Lower leg skin (tissue), 4 donors: ENCODE measurements around the gene PRR29. TPM values are rescaled to one million over a fixed set of nuclear protein-coding genes. Genes with fewer than 3 reads are reported as not detected.

Experiments used
- DNase-seq, 2 donors: peaks; one replicate each; pipeline ENCODE4 v3.0.0-alpha.2; 2019; ENCODE audit warnings: low spot score in 2 of 2
- H3K4me3 ChIP-seq: fragments of 200-600 bp; sonication (generic); 2 replicates; pipeline ENCODE4 v1.5.1; 2017; ENCODE audit warnings: mild to moderate bottlenecking, low read depth; ENCODE audit not compliant: poor library complexity, severe bottlenecking
- CTCF ChIP-seq, 3 donors: fragments of 450-650 bp; IDR thresholded peaks; one replicate each; pipeline ENCODE4 v1.5.1; 2016; ENCODE audit warnings: antibody characterized with exemption in 3 of 3, mild to moderate bottlenecking in 3 of 3, moderate library complexity in 2 of 3
- POLR2A ChIP-seq, 2 donors: fragments of 450-650 bp; IDR thresholded peaks; one replicate each; pipeline ENCODE4 v1.6.1; 2016 to 2017; ENCODE audit warnings: antibody characterized with exemption in 2 of 2, mild to moderate bottlenecking in 1 of 2, moderate library complexity in 1 of 2
- WGBS, 2 donors: methylation state at CpG; one replicate each; pipeline ENCODE4 v1.1.5; 2018; 5-methylcytosine and 5-hydroxymethylcytosine counted together
- intact Hi-C: fragments of 100-400 bp; cut with DNase I; formaldehyde crosslinking; loops from one replicate; pipeline ENCODE4 v1.15.0; 2023; ENCODE audit warnings: low total_unique reads
- total RNA-seq, 4 donors: library from RNA; depleted of rRNA; stranded (reverse); fragments of >200 nt; gene quantifications; one replicate each; pipeline ENCODE4 v1.1.0, GENCODE V29; 2016

PRR29 gene
- total RNA-seq, 4 donors from 2014 or later, result 0.17 TPM; not detected in 3

GRCh38 chr17:63988741-63989621 lies 9.2 kb upstream of the PRR29 start:
- H3K4me3 ChIP-seq, result no peak overlapping the region
- no peak for DNase-seq
- intact Hi-C loops, result no loop called here
- WGBS, 2 donors, result 47 to 49% methylated on average over 22 to 35 of the region's 35 CpGs
- TF ChIP-seq CTCF (IDR thresholded peaks at IDR 0.05) (no peak), POLR2A (IDR thresholded peaks at IDR 0.05) (no peak)

GRCh38 chr17:63989622-63990345 lies 8.4 kb upstream of the PRR29 start:
- 79% methylated on average over 21 of the region's 21 CpGs for WGBS, 2 donors
- TF ChIP-seq CTCF (IDR thresholded peaks at IDR 0.05), result no peak
- no peak for TF ChIP-seq POLR2A (IDR thresholded peaks at IDR 0.05)
- intact Hi-C loops, result no loop called here
- H3K4me3 ChIP-seq, result no peak overlapping the region
- DNase-seq, result no peak

GRCh38 chr17:63991611-63992010 lies 6.5 kb upstream of the PRR29 start:
- intact Hi-C loops, result no loop called here
- DNase-seq, result no peak
- H3K4me3 ChIP-seq, result no peak overlapping the region
- TF ChIP-seq CTCF (IDR thresholded peaks at IDR 0.05) (no peak), POLR2A (IDR thresholded peaks at IDR 0.05) (no peak)
- 70 to 76% methylated on average over 11 of the region's 11 CpGs for WGBS, 2 donors

- intact Hi-C loops, result no loop called here
- DNase-seq, result peak in 1 of 2 donors; percentile 70
- no peak overlapping the region for H3K4me3 ChIP-seq
- TF ChIP-seq POLR2A (IDR thresholded peaks at IDR 0.05) (no peak), CTCF (IDR thresholded peaks at IDR 0.05) (no peak)
- 71% methylated on average over 3 of the region's 3 CpGs for WGBS, 2 donors
These were observed 4.7 kb upstream of the PRR29 start for GRCh38 chr17:63993368-63993985.

GRCh38 chr17:63995626-63996025 lies 2.5 kb upstream of the PRR29 start:
- no peak overlapping the region for H3K4me3 ChIP-seq
- 92 to 93% methylated on average over 5 of the region's 5 CpGs for WGBS, 2 donors
- DNase-seq, result peak in 1 of 2 donors; percentile 46
- TF ChIP-seq POLR2A (IDR thresholded peaks at IDR 0.05) (no peak), CTCF (IDR thresholded peaks at IDR 0.05) (no peak)
- intact Hi-C loops, result no loop called here
